ENCODE results near the gene CRYBG2.

The CRYBG2 gene

DNA sequence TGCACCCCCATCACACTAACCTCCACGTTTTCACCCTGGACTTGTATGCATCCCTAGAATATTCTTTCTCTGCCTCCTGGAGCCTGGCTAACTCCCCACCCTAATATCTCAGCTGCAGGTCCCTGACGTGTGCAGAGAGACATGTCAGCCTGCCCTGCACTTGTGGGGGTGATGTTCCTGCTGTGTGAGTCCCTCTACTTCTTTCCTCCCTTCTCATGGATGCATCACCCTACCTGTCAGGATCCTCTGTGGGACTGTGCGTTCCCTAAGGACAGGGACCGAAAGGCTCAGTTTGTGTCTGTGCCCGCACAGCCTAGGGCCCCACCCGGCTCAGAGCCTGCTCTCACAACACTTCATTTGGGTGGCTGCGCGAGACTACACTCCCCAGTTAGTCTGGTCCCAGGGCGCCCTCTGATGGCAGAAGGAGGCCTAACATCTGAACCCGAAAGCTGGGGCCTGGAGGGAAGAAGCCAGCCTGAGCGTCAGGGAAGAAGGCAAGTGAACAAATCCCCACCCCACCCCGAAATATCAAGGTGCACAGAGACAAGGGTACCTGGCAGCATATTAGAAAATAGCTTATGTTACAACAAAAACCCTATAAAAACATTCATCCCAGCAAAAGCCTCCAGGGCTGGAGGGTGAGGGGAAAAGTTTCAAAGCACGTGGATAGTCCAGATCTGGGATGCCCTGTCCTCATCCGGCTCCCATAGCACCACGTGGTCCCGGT, 32.5 kb downstream of the CRYBG2 start:
- Histone ChIP-seq H3K9me3 (no peaks in the 10 kb centered on the region), H3K4me3 (no peak overlapping the region), H3K4me1 (peaks cover 0 to 6% (median 5%) of the 10 kb centered on the region in 4 donors), H3K27me3 (peaks cover 0 to 29% of the 10 kb centered on the region in 2 donors), H3K27ac (no peak overlapping the region), H3K36me3 (no peaks in the 10 kb centered on the region)
- intact Hi-C loops (cut with DNase I; ENCODE audit: low total_unique reads): loop anchor here (2.0 to 10.0 kb wide), 2 partner anchors 47 to 217 kb away; no protein-coding TSS in a partner anchor
- TF ChIP-seq CTCF (IDR thresholded peaks at IDR 0.05): peak; percentile 88 to 95
- DNase-seq: peak; percentile 94 to 95

DNA sequence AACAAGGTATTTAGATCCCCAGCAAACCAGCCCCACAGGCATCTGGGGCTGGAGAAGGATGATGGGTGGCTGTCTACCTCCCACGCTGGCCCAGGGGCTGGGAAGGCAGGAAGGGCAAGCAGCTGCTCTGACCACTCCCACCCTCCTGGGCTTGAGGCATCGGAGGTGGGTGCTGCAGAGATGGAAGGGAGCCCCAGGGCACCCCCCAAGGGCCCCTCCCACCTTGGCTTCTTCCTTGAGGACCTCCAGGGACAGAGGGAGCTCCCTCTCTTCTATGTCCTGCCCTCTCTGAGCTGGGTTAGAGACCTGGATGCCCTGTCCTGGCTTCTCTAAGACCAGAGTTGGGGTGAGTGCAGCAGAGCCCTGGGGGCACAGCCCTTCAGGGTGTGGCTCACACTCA, 33.0 kb downstream of the CRYBG2 start:
- H3K9me3 ChIP-seq: no peaks in the 10 kb centered on the region
- DNase-seq: no peak
- H3K4me1 ChIP-seq: peaks cover 0 to 6% (median 5%) of the 10 kb centered on the region in 4 donors
- H3K27ac ChIP-seq: no peak overlapping the region
- no peak overlapping the region for H3K4me3 ChIP-seq
- H3K36me3 ChIP-seq: no peaks in the 10 kb centered on the region
- TF ChIP-seq CTCF (IDR thresholded peaks at IDR 0.05): no peak
- H3K27me3 ChIP-seq: peaks cover 0 to 29% of the 10 kb centered on the region in 2 donors
- intact Hi-C loops (cut with DNase I; ENCODE audit: low total_unique reads): loop anchor here (10.0 kb wide), 1 partner anchor 216 kb away; no protein-coding TSS in a partner anchor

DNA sequence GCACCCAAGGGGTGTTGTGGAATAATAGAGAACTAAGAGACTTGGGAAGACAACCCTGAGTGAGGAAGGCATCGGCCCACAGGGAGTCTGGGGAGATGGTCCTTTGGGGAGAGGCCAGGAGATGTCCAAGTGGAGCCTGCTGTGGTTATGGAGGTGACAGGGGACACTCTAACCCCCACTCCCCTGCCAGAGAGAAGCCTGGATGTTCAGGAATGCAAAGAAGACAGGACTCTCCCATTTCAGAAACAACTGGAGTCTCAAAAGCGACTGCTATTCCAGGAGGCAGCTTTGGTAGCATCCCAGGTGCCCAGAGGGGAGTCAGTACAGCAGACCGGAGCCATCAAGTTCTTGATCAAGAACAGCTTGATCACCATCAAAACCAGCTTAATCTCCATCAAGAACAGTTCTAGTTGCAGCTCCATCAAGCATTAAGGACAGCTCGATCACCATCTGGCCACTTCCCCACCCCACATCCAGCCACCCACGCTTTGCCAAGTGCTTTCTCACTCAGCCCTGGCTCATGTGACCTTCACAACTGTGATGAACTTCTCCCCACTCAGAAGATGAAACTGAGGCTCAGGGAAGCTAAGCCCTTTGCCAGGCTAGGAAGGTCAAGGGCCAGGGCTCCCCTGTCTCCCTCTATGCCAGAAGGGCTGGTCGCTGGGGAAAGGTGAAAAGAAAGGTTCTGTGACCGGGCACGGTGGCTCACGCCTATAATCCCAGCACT, 35.4 kb downstream of the CRYBG2 start:
- H3K36me3 ChIP-seq: no peaks in the 10 kb centered on the region
- intact Hi-C loops (cut with DNase I; ENCODE audit: low total_unique reads): no loop called here

DNA sequence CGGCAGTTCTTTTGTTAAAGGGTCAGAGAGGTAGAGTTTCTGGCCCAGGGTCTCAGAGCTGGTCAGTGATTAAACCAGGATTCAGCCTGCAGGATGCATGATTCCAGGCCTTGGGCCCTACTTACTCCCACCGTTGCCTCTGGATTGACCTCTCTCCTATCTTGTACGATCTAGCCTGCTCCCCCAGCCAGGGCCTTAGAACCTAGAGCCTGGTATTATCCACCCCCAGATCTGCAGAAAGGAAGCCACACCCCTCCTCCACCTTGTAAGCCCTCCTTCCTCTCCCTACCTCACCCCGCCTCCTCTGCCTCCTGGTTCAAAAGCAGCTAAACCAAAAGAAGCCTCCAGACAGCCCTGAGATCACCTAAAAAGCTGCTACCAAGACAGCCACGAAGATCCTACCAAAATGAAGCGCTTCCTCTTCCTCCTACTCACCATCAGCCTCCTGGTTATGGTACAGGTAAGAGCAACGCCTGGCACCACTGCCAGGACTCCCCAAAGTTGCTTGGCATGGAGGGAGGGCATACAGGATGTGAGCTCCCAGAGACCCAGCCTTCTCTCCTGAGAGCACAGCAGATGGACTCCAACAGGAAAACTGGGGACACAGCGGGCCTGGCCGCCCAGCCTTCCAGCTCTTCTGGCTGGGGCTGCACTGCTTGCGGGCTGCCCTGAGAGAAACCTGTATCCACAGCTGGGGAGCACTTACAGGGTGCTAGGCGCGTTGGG, 36.2 kb downstream of the CRYBG2 start, which contains the start of gene CD52:
TSS of gene CD52 (plus strand) at position 347 of the 726 bp plus-strand sequence. CDS start at position 407, 60 bp downstream.
- DNase-seq: no peak
- intact Hi-C loops (cut with DNase I; ENCODE audit: low total_unique reads): no loop called here
- Histone ChIP-seq H3K9me3 (no peaks in the 10 kb centered on the region), H3K36me3 (no peaks in the 10 kb centered on the region), H3K4me3 (no peak within 1 kb of the TSS), H3K4me1 (peaks cover 0 to 6% (median 5%) of the 10 kb centered on the region in 4 donors), H3K27me3 (peaks cover 0 to 13% of the 10 kb centered on the region in 2 donors), H3K27ac (no peak within 1 kb of the TSS)
- TF ChIP-seq CTCF (IDR thresholded peaks at IDR 0.05): no peak

More for the DNA sequence above, 35.4 kb downstream of the CRYBG2 start:
- no peak overlapping the region for H3K27ac ChIP-seq
- no peaks in the 10 kb centered on the region for H3K9me3 ChIP-seq
- peak in 1 of 2 donors; percentile 39 for DNase-seq
- no peak for TF ChIP-seq CTCF (IDR thresholded peaks at IDR 0.05)
- peaks cover 0 to 14% of the 10 kb centered on the region in 2 donors for H3K27me3 ChIP-seq
- H3K4me1 ChIP-seq: peaks cover 0 to 6% (median 5%) of the 10 kb centered on the region in 4 donors
- no peak overlapping the region for H3K4me3 ChIP-seq

GRCh38 chr1:26317146-26317545, 36.8 kb downstream of the CRYBG2 start:
- intact Hi-C loops (cut with DNase I; ENCODE audit: low total_unique reads): no loop called here
- TF ChIP-seq CTCF (IDR thresholded peaks at IDR 0.05): no peak
- H3K27me3 ChIP-seq: peaks cover 0 to 13% of the 10 kb centered on the region in 2 donors
- no peaks in the 10 kb centered on the region for H3K9me3 ChIP-seq
- peaks cover 0 to 6% (median 5%) of the 10 kb centered on the region in 4 donors for H3K4me1 ChIP-seq
- no peak overlapping the region for H3K4me3 ChIP-seq
- no peak overlapping the region for H3K27ac ChIP-seq
- no peaks in the 10 kb centered on the region for H3K36me3 ChIP-seq
- no peak for DNase-seq
